ENCODE data around the gene PAK5.

PAK5 gene

GRCh38 chr20:9576695-9577094 lies 262.2 kb downstream of the PAK5 start:
- no peak for DNase-seq (ENCODE audit: low read depth in 2 of 2)

GRCh38 chr20:9575836-9576235 lies 263.0 kb downstream of the PAK5 start:
- no peak for DNase-seq (ENCODE audit: low read depth in 2 of 2)

- no peak for DNase-seq (ENCODE audit: low read depth in 2 of 2)
These were observed 264.1 kb downstream of the PAK5 start for GRCh38 chr20:9574776-9575175.

GRCh38 chr20:9574181-9574580 lies 264.7 kb downstream of the PAK5 start:
- no peak for DNase-seq (ENCODE audit: low read depth in 2 of 2)

GRCh38 chr20:9573335-9574151 lies 265.3 kb downstream of the PAK5 start:
- DNase-seq (ENCODE audit: low read depth in 2 of 2): no peak

GRCh38 chr20:9572670-9573069 lies 266.2 kb downstream of the PAK5 start:
- no peak for DNase-seq (ENCODE audit: low read depth in 2 of 2)

GRCh38 chr20:9571783-9572182 lies 267.1 kb downstream of the PAK5 start:
- DNase-seq (ENCODE audit: low read depth in 2 of 2): no peak

GRCh38 chr20:9570612-9571011 lies 268.3 kb downstream of the PAK5 start:
- DNase-seq (ENCODE audit: low read depth in 2 of 2): no peak

- DNase-seq (ENCODE audit: low read depth in 2 of 2): no peak
These were observed 271.9 kb downstream of the PAK5 start for GRCh38 chr20:9566977-9567376.

- DNase-seq (ENCODE audit: low read depth in 2 of 2): no peak
These were observed 272.8 kb downstream of the PAK5 start for GRCh38 chr20:9565910-9566550.

GRCh38 chr20:9557411-9557810 lies 281.5 kb downstream of the PAK5 start:
- no peak for DNase-seq (ENCODE audit: low read depth in 2 of 2)

- DNase-seq (ENCODE audit: low read depth in 2 of 2): no peak
These were observed 283.1 kb downstream of the PAK5 start for GRCh38 chr20:9555781-9556180.

- DNase-seq (ENCODE audit: low read depth in 2 of 2): no peak
These were observed 286.9 kb downstream of the PAK5 start for GRCh38 chr20:9551808-9552550.

GRCh38 chr20:9550871-9551270 lies 288.0 kb downstream of the PAK5 start:
- DNase-seq (ENCODE audit: low read depth in 2 of 2): no peak

- DNase-seq (ENCODE audit: low read depth in 2 of 2): no peak
These were observed 288.6 kb downstream of the PAK5 start for GRCh38 chr20:9550283-9550682.

- no peak for DNase-seq (ENCODE audit: low read depth in 2 of 2)
These were observed 295.7 kb downstream of the PAK5 start for GRCh38 chr20:9543214-9543613.

- DNase-seq (ENCODE audit: low read depth in 2 of 2): no peak
These were observed 303.4 kb downstream of the PAK5 start for GRCh38 chr20:9535449-9535848.

GRCh38 chr20:9534025-9534424 lies 304.9 kb downstream of the PAK5 start:
- DNase-seq (ENCODE audit: low read depth in 2 of 2): no peak

GRCh38 chr20:9532069-9532838 lies 306.6 kb downstream of the PAK5 start:
- DNase-seq (ENCODE audit: low read depth in 2 of 2): no peak

- DNase-seq (ENCODE audit: low read depth in 2 of 2): no peak
These were observed 307.3 kb downstream of the PAK5 start for GRCh38 chr20:9531581-9531980.

- DNase-seq (ENCODE audit: low read depth in 2 of 2): no peak
These were observed 315.2 kb downstream of the PAK5 start for GRCh38 chr20:9523636-9524035.

- no peak for DNase-seq (ENCODE audit: low read depth in 2 of 2)
These were observed 318.8 kb downstream of the PAK5 start for GRCh38 chr20:9520086-9520485.
